AG09319 (cell line): ENCODE data around the gene GTF3C4.

Source experiments
- DNase-seq: peaks from one replicate; pipeline ENCODE4 v3.0.0-alpha.2; 2010; ENCODE audit warnings: low read depth; ENCODE audit errors: extremely low read depth
- CTCF ChIP-seq: IDR thresholded peaks from 2 replicates; pipeline ENCODE4 v1.5.1; 2011; ENCODE audit warnings: low read depth, mild to moderate bottlenecking, inconsistent platforms, low read length, moderate library complexity

GTF3C4 gene

GRCh38 chr9:132672413-132672690, 2.1 kb downstream of the GTF3C4 start:
- no peak for TF ChIP-seq CTCF
- DNase-seq, result no peak

GRCh38 chr9:132673355-132673754, 3.1 kb downstream of the GTF3C4 start:
- no peak for DNase-seq
- peak; percentile 11; the same call in 1 of the 2 replicates for TF ChIP-seq CTCF

- no peak for DNase-seq
- no peak for TF ChIP-seq CTCF
Observed at GRCh38 chr9:132674485-132674884, 4.2 kb downstream of the GTF3C4 start.

- no peak for TF ChIP-seq CTCF
- DNase-seq, result no peak
Observed at GRCh38 chr9:132677976-132678375, 7.7 kb downstream of the GTF3C4 start.

- DNase-seq, result no peak
- TF ChIP-seq CTCF, result no peak
Observed at GRCh38 chr9:132679946-132680625, 9.8 kb downstream of the GTF3C4 start.

- TF ChIP-seq CTCF, result no peak
- no peak for DNase-seq
Observed at GRCh38 chr9:132681561-132681960, 11.3 kb downstream of the GTF3C4 start.

GRCh38 chr9:132683873-132684272, 13.6 kb downstream of the GTF3C4 start:
- no peak for TF ChIP-seq CTCF
- DNase-seq, result no peak
